Transverse colon (tissue), 4 donors: ENCODE measurements around the gene C7orf25.

Experiments
- EP300 ChIP-seq: sonication (generic); formaldehyde crosslinking; IDR thresholded peaks from one replicate; pipeline ENCODE4 v1.6.1; 2017; ENCODE audit warnings: antibody characterized with exemption, low read depth
- POLR2A ChIP-seq: fragments of 450-650 bp; IDR thresholded peaks from one replicate; pipeline ENCODE4 v1.6.1; 2016; ENCODE audit warnings: antibody characterized with exemption, mild to moderate bottlenecking, moderate library complexity
- POLR2AphosphoS5 ChIP-seq, 3 donors: sonication (generic); formaldehyde crosslinking; IDR thresholded peaks; one replicate each; pipeline ENCODE4 v1.6.1; 2016; ENCODE audit warnings: antibody characterized with exemption in 3 of 3
- TF ChIP-seq, protein P1 (sequence below), 5 experiments: fragments of 200-600 bp in 3 of 5; fragments of 450-650 bp in 2 of 5; sonication (generic) in 3 of 5; IDR thresholded peaks; 1 replicate in 2 of 5; 2 replicates in 3 of 5; pipeline ENCODE4 v1.5.1; 2016 to 2017; ENCODE audit warnings: antibody characterized with exemption in 5 of 5, inconsistent platforms in 3 of 5, mild to moderate bottlenecking in 2 of 5, moderate library complexity in 1 of 5

DNA sequence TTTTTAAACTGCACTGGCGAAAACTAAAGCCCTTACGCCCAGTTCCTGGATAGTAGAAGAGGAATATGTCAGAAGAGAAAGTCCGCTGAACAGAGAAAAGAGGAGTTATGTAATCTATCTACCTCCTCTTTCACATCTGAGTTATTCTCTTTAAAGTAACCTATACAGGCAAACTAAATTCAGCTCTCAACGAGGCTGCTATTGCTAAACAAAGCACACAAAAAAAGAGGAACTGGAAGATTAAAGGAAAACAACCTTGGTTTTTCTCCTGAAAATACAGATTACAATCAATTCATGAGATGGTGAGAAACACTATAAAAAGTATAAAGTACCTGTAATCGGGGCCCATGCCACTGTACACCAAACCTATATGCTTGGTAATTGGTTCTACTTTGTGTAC lies 14.3 kb upstream of the C7orf25 start:
- TF ChIP-seq EP300, result no peak
- TF ChIP-seq, protein P1, sequence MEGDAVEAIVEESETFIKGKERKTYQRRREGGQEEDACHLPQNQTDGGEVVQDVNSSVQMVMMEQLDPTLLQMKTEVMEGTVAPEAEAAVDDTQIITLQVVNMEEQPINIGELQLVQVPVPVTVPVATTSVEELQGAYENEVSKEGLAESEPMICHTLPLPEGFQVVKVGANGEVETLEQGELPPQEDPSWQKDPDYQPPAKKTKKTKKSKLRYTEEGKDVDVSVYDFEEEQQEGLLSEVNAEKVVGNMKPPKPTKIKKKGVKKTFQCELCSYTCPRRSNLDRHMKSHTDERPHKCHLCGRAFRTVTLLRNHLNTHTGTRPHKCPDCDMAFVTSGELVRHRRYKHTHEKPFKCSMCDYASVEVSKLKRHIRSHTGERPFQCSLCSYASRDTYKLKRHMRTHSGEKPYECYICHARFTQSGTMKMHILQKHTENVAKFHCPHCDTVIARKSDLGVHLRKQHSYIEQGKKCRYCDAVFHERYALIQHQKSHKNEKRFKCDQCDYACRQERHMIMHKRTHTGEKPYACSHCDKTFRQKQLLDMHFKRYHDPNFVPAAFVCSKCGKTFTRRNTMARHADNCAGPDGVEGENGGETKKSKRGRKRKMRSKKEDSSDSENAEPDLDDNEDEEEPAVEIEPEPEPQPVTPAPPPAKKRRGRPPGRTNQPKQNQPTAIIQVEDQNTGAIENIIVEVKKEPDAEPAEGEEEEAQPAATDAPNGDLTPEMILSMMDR (IDR thresholded peaks at IDR 0.05), result no peak
- TF ChIP-seq POLR2AphosphoS5 (IDR thresholded peaks at IDR 0.05), result no peak
- TF ChIP-seq POLR2A, result no peak
